Bronchial epithelial cell (primary cell): ENCODE results near the gene SMAP2. TPM values are rescaled to one million over a fixed set of nuclear protein-coding genes. Genes with fewer than 3 reads are reported as not detected.

ENCODE experiments used
- DNase-seq: peaks from one replicate; pipeline ENCODE4 v3.0.0-alpha.2; 2010; ENCODE audit warnings: low read depth
- FAIRE-seq: peaks from 2 replicates; lab custom pipeline; 2011; peaks lifted over from hg19 to GRCh38; lab: Jason Lieb, UNC
- H3K27me3 ChIP-seq: 2 replicates; pipeline ENCODE4 v1.5.1; 2011; ENCODE audit warnings: low read length; ENCODE audit not compliant: control insufficient read depth, insufficient read depth
- H3K36me3 ChIP-seq: 2 replicates; pipeline ENCODE4 v1.5.1; 2011; ENCODE audit warnings: low read length; ENCODE audit not compliant: control insufficient read depth, insufficient read depth
- H3K4me3 ChIP-seq: 2 replicates; pipeline ENCODE4 v1.5.1; 2011; ENCODE audit warnings: mild to moderate bottlenecking, low read depth, low read length, control low read depth
- total RNA-seq: library from RNA; depleted of rRNA; stranded (reverse); fragments of >200 nt; gene quantifications from 2 replicates; pipeline ENCODE4 v1.2.1, GENCODE V29; 2014
- TF ChIP-seq, protein P1 (sequence below): IDR thresholded peaks from 2 replicates; pipeline ENCODE4 v1.5.1; 2011; ENCODE audit warnings: mild to moderate bottlenecking, moderate library complexity, low read length, control low read depth, inconsistent platforms; ENCODE audit not compliant: insufficient read depth, severe bottlenecking

SMAP2 gene
- total RNA-seq, 1 donor from 2014 or later = 4.2 TPM

DNA sequence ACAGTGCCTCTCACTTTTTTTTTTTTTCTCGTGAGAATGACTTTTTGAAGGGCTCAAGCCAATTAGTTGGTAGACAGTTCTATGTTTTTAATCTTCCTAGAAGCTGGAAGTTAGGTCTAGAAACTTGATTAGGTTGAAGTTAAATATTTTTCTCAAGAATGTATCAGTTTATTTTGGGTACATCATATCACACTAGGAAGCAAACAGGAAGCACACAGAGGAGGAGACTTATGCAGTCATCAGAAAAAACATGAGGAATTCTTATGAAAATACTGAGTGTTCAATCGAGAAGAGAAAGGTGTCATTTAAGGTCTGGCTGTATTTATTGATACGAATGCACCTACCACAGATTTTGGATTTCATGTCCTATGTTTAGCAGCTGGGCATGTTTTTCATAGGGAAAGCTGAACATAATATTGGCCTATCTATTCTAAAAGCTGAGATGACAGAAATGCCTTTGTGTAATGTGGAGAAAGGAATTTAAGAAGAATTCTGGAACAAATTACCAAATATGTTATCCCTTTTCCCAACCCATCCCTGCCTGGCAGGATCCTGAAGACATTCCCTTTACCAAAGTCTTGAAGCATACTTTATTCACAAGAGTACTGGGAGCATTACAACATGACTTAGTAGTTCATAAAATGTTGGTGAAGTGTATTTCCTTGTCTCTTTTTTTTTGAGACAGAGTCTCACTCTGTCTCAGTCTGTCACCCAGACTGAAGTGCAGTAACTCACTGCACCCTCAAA lies 59.3 kb downstream of the SMAP2 start:
- H3K4me3 ChIP-seq = no peak overlapping the region
- TF ChIP-seq, protein P1, sequence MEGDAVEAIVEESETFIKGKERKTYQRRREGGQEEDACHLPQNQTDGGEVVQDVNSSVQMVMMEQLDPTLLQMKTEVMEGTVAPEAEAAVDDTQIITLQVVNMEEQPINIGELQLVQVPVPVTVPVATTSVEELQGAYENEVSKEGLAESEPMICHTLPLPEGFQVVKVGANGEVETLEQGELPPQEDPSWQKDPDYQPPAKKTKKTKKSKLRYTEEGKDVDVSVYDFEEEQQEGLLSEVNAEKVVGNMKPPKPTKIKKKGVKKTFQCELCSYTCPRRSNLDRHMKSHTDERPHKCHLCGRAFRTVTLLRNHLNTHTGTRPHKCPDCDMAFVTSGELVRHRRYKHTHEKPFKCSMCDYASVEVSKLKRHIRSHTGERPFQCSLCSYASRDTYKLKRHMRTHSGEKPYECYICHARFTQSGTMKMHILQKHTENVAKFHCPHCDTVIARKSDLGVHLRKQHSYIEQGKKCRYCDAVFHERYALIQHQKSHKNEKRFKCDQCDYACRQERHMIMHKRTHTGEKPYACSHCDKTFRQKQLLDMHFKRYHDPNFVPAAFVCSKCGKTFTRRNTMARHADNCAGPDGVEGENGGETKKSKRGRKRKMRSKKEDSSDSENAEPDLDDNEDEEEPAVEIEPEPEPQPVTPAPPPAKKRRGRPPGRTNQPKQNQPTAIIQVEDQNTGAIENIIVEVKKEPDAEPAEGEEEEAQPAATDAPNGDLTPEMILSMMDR = no peak
- DNase-seq = no peak
- FAIRE-seq = no peak
- H3K36me3 ChIP-seq = no peaks in the 10 kb centered on the region
- H3K27me3 ChIP-seq = no peaks in the 10 kb centered on the region

DNA sequence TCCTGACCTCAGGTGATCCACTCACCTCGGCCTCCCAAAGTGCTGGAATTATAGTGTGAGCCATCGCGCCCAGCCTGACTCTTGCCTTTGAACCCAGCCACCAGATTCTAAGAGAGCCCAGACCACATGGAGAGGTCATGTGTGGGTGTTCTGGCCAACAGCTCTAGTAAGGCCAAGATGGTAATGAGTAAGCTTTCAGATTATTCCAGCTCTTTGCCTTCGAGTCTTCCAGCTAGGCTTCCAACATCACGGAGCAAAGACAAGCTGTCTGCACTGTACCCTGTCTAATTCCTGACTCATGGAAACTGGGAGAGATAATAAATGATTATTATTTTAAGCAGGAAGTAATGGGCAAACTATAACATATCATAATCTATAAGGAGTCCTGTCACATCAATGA lies 61.9 kb downstream of the SMAP2 start:
- Histone ChIP-seq H3K4me3 (no peak overlapping the region), H3K36me3 (no peaks in the 10 kb centered on the region), H3K27me3 (no peaks in the 10 kb centered on the region)
- no peak for FAIRE-seq
- no peak for DNase-seq
- TF ChIP-seq, protein P1 = no peak

DNA sequence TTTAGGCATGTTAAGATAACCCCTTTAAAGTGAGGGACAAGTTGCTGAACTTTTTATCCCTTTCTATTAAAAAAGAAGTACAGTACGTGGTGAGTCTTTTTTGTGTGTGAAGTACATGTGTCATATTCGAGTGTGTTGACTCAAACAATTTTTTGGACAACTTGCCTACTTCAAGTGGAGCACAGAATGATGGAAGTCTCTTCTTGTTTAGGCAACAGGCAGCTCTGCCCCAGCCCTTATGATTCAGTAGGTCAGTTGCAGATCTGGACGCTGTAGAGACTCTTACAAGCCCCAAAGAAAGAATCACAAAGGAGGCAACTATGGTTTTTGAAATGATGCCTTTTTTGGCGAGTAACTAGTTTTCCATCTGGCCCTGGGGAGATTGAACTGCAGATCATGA lies 62.3 kb downstream of the SMAP2 start:
- TF ChIP-seq, protein P1 = no peak
- Histone ChIP-seq H3K36me3 (no peaks in the 10 kb centered on the region), H3K27me3 (no peaks in the 10 kb centered on the region), H3K4me3 (no peak overlapping the region)
- FAIRE-seq (no peak), DNase-seq (peak; percentile 3)

DNA sequence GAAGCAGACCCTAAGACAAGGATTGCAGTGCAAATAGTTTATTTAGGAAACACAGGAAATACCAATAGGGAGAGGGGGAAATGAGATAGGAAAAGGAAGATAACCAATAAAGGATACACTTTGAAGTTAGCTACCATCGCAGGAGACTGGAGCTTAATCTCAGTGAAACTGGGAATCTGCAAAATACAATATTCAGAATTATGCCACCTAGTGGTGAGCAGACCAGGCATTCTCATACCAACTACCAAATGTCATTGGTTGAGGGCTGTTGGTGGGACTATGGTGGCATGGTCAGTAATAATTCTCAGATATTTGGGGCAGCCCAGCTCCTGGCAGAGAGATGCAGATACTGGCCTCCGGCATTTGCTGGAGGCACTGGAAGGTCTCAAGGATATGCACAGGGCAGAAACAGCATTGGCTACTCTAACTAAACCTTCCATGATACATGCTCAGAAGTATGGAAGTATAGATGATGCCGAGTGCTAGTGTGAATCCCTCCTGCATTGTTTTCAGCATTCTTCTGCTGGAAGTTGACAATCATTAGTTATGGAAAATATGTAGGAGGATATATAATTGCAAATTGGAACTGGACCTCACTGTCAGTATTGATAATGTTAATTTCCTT lies 65.0 kb downstream of the SMAP2 start:
- H3K4me3 ChIP-seq = no peak overlapping the region
- no peak for FAIRE-seq
- peak; percentile 30 for DNase-seq

DNA sequence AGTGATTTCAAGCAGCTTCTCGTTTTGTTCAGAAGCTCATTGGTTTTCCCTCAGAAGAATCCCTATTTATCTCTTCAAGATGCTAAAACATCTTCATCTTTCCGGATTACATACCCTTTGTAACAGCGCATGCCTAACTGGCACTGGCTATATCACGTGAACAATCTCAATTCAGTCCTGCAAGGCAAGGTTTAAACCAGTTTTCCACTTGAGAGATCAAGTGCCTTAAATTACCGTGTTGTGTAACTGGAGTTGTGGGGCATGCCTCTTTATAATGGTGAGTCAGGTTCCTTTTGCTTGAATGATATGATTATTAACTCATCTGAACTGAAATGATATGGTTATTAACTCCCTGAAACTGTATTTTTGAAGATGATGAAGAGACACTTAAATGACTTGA lies 65.7 kb downstream of the SMAP2 start:
- TF ChIP-seq, protein P1 = no peak

More for the DNA sequence above, 65.0 kb downstream of the SMAP2 start:
- no peaks in the 10 kb centered on the region for H3K27me3 ChIP-seq
- TF ChIP-seq, protein P1 = peak; percentile 58
- H3K36me3 ChIP-seq = no peaks in the 10 kb centered on the region

More for the DNA sequence above, 65.7 kb downstream of the SMAP2 start:
- no peaks in the 10 kb centered on the region for H3K36me3 ChIP-seq
- H3K4me3 ChIP-seq = no peak overlapping the region
- H3K27me3 ChIP-seq = no peaks in the 10 kb centered on the region
- DNase-seq (peak; percentile 35), FAIRE-seq (no peak)
